Spleen (tissue), 7 donors: Measurements from ENCODE around the gene SFXN2.

Experiments
- POLR2AphosphoS5 ChIP-seq, 3 donors: sonication (generic); formaldehyde crosslinking; IDR thresholded peaks; one replicate each; pipeline ENCODE4 v1.5.1; 2017; ENCODE audit warnings: antibody characterized with exemption in 3 of 3
- TF ChIP-seq, protein P1 (sequence below), 11 experiments: fragments of 200-600 bp in 7 of 11; fragments of 450-650 bp in 4 of 11; sonication (generic) in 4 of 11; IDR thresholded peaks in 8 of 11; conservative IDR thresholded peaks in 3 of 11; 1 replicate in 7 of 11; 2 replicates in 4 of 11; pipeline versions ENCODE4 v1.4.0 to v1.8.0; 2016 to 2021; ENCODE audit warnings: antibody characterized with exemption in 11 of 11, inconsistent platforms in 4 of 11, mild to moderate bottlenecking in 1 of 11
- donor health status: DM: no; HTN: no; CAD: no; lungs with moderate emphysema.
- donor health status: DM: no; HTN: no; CAD: no.
- donor health status: DM: no; HTN: no; CAD: no.

DNA sequence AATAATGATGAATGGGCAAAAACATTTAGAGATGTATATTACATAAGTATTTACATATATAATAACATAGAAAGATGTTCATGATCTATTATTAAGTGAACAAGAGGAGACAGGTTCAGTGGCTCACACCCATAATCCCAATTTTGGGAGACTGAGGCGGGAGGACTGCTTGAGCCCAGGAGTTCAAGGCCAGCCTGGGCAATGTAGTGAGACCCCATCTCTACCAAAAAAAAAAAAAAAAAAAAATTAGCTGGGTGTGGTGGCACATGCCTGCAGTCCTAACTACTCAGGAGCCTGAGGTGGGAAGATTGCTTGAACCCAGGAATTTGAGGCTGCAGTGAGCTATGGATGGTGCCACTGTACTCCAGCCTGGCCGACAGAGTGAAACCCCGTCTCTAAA is 12.6 kb upstream of the SFXN2 start:
- TF ChIP-seq, protein P1, sequence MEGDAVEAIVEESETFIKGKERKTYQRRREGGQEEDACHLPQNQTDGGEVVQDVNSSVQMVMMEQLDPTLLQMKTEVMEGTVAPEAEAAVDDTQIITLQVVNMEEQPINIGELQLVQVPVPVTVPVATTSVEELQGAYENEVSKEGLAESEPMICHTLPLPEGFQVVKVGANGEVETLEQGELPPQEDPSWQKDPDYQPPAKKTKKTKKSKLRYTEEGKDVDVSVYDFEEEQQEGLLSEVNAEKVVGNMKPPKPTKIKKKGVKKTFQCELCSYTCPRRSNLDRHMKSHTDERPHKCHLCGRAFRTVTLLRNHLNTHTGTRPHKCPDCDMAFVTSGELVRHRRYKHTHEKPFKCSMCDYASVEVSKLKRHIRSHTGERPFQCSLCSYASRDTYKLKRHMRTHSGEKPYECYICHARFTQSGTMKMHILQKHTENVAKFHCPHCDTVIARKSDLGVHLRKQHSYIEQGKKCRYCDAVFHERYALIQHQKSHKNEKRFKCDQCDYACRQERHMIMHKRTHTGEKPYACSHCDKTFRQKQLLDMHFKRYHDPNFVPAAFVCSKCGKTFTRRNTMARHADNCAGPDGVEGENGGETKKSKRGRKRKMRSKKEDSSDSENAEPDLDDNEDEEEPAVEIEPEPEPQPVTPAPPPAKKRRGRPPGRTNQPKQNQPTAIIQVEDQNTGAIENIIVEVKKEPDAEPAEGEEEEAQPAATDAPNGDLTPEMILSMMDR (IDR thresholded peaks at IDR 0.05 in 8 of 11, conservative IDR thresholded peaks at IDR 0.05 in 3 of 11): no peak
- TF ChIP-seq POLR2AphosphoS5 (IDR thresholded peaks at IDR 0.05): no peak
